ENCODE data around the gene TOR1AIP2. TPM values are rescaled to one million over a fixed set of nuclear protein-coding genes. Genes with fewer than 3 reads are reported as not detected.

Gene TOR1AIP2
- total RNA-seq, 2 experiments from 2014 or later = 31.0 to 49.9 TPM

GRCh38 chr1:179821524-179821923 lies 56.1 kb downstream of the TOR1AIP2 start:
- intact Hi-C loops (cut with micrococcal nuclease; ENCODE audit: unreplicated experiment) = no loop called here
- no peaks in the 10 kb centered on the region for H3K9me3 ChIP-seq (ENCODE audit: low read length)
- no peak overlapping the region for H3K27ac ChIP-seq (ENCODE audit: low read depth, low read length, poor library complexity, severe bottlenecking)
- no peaks in the 10 kb centered on the region for H4K20me1 ChIP-seq (ENCODE audit: insufficient read depth, low read length)
- TF ChIP-seq EZH2phosphoT487 (IDR thresholded peaks at IDR 0.05; ENCODE audit: borderline replicate concordance, low read depth, low read length) (no peak), CTCF (conservative IDR thresholded peaks at IDR 0.05; ENCODE audit: low read length) (no peak)
- no peaks in the 10 kb centered on the region for H3K9me2 ChIP-seq (ENCODE audit: insufficient read depth, low read length)
- H3K36me3 ChIP-seq (ENCODE audit: insufficient read depth, low read length) = no peaks in the 10 kb centered on the region
- BruUV-seq (replicated peaks) = no TSS peak
- DNase-seq (ENCODE audit: low spot score) = no peak
- no peak overlapping the region for H3K4me2 ChIP-seq (ENCODE audit: low read length)
- no peaks in the 10 kb centered on the region for H3K79me2 ChIP-seq (ENCODE audit: insufficient read depth, low read depth, low read length)
- ChIA-PET CTCF (ENCODE audit: unreplicated experiment) (no interaction called here), POLR2A (no interaction called here)
- H3K4me3 ChIP-seq (ENCODE audit: low read depth, low read length, poor library complexity, severe bottlenecking) = no peak overlapping the region
- no peak overlapping the region for H2AFZ ChIP-seq (ENCODE audit: low read length)
- H3K4me1 ChIP-seq (ENCODE audit: insufficient read depth, low read length, poor library complexity, severe bottlenecking) = no peaks in the 10 kb centered on the region

- Histone ChIP-seq H3K9me3 (ENCODE audit: low read length) (no peaks in the 10 kb centered on the region), H3K36me3 (ENCODE audit: insufficient read depth, low read length) (no peaks in the 10 kb centered on the region), H3K4me1 (ENCODE audit: insufficient read depth, low read length, poor library complexity, severe bottlenecking) (peaks cover 2% of the 10 kb centered on the region), H3K79me2 (ENCODE audit: insufficient read depth, low read depth, low read length) (no peaks in the 10 kb centered on the region), H3K27ac (ENCODE audit: low read depth, low read length, poor library complexity, severe bottlenecking) (no peak overlapping the region), H3K4me2 (ENCODE audit: low read length) (no peak overlapping the region), H3K9me2 (ENCODE audit: insufficient read depth, low read length) (no peaks in the 10 kb centered on the region), H2AFZ (ENCODE audit: low read length) (no peak overlapping the region), H4K20me1 (ENCODE audit: insufficient read depth, low read length) (no peaks in the 10 kb centered on the region), H3K4me3 (ENCODE audit: low read depth, low read length, poor library complexity, severe bottlenecking) (no peak overlapping the region)
- ChIA-PET POLR2A (interaction anchor here (0.7 kb wide), 1 partner anchor 24 kb away, joined by 3 read pairs; no protein-coding TSS in a partner anchor), CTCF (ENCODE audit: unreplicated experiment) (no interaction called here)
- no peak for DNase-seq (ENCODE audit: low spot score)
- intact Hi-C loops (cut with micrococcal nuclease; ENCODE audit: unreplicated experiment) = no loop called here
- no TSS peak for BruUV-seq (replicated peaks)
- TF ChIP-seq EZH2phosphoT487 (IDR thresholded peaks at IDR 0.05; ENCODE audit: borderline replicate concordance, low read depth, low read length) (no peak), CTCF (conservative IDR thresholded peaks at IDR 0.05; ENCODE audit: low read length) (no peak)
Measured at GRCh38 chr1:179820226-179820970, 57.2 kb downstream of the TOR1AIP2 start.

GRCh38 chr1:179818743-179819173 lies 58.8 kb downstream of the TOR1AIP2 start:
- no peaks in the 10 kb centered on the region for H4K20me1 ChIP-seq (ENCODE audit: insufficient read depth, low read length)
- ChIA-PET POLR2A (interaction anchor here (0.6 to 1.0 kb wide), 2 partner anchors 23 to 839 kb away, joined by 3 read pairs; no protein-coding TSS in a partner anchor), CTCF (ENCODE audit: unreplicated experiment) (interaction anchor here (0.7 kb wide), 1 partner anchor 423 kb away, joined by 4 read pairs; no protein-coding TSS in a partner anchor)
- no peaks in the 10 kb centered on the region for H3K9me2 ChIP-seq (ENCODE audit: insufficient read depth, low read length)
- no peak overlapping the region for H3K4me2 ChIP-seq (ENCODE audit: low read length)
- no peaks in the 10 kb centered on the region for H3K36me3 ChIP-seq (ENCODE audit: insufficient read depth, low read length)
- no peaks in the 10 kb centered on the region for H3K79me2 ChIP-seq (ENCODE audit: insufficient read depth, low read depth, low read length)
- BruUV-seq (replicated peaks) = no TSS peak
- no peak overlapping the region for H2AFZ ChIP-seq (ENCODE audit: low read length)
- no peak overlapping the region for H3K27ac ChIP-seq (ENCODE audit: low read depth, low read length, poor library complexity, severe bottlenecking)
- intact Hi-C loops (cut with micrococcal nuclease; ENCODE audit: unreplicated experiment) = no loop called here
- TF ChIP-seq EZH2phosphoT487 (IDR thresholded peaks at IDR 0.05; ENCODE audit: borderline replicate concordance, low read depth, low read length) (no peak), CTCF (conservative IDR thresholded peaks at IDR 0.05; ENCODE audit: low read length) (no peak)
- H3K9me3 ChIP-seq (ENCODE audit: low read length) = no peaks in the 10 kb centered on the region
- no peak overlapping the region for H3K4me3 ChIP-seq (ENCODE audit: low read depth, low read length, poor library complexity, severe bottlenecking)
- H3K4me1 ChIP-seq (ENCODE audit: insufficient read depth, low read length, poor library complexity, severe bottlenecking) = peaks cover 11% of the 10 kb centered on the region
- no peak for DNase-seq (ENCODE audit: low spot score)
